Activated B cell treated with CpG ODN at 0.5 μM for 24 hours (primary cell): ENCODE results near the gene SLC37A2. TPM values are rescaled to one million over a fixed set of nuclear protein-coding genes. Genes with fewer than 3 reads are reported as not detected.
"Not testable (repeated sequence)": the region's sequence is repeated elsewhere in the genome, so short reads cannot be mapped to it uniquely, and the experiment has no call there.

Source experiments
- ATAC-seq: fragments of 200-7000 bp; cut with Tn5 transposase; one replicate; pipeline ENCODE4 v1.10.0; 2021; ENCODE audit warnings: low read depth, mild to moderate bottlenecking, moderate library complexity
- CTCF ChIA-PET: fragments of 350-600 bp; sonication (Branson Sonifier 250); formaldehyde crosslinking; loops from one replicate; lab custom pipeline; 2021; ENCODE audit warnings: antibody characterized with exemption; lab: Charles Lee
- POLR2A ChIA-PET: fragments of 350-600 bp; sonication (Branson Sonifier 250); formaldehyde crosslinking; loops from one replicate; lab custom pipeline; 2021; ENCODE audit warnings: antibody characterized with exemption; lab: Charles Lee
- DNase-seq: peaks from one replicate; pipeline ENCODE4 v3.0.0; 2022
- H3K27ac Mint-ChIP-seq: one replicate; pipeline ENCODE4 v1.8.0; 2020; ENCODE audit warnings: mixed read lengths
- H3K27me3 Mint-ChIP-seq: one replicate; pipeline ENCODE4 v1.8.0; 2021; ENCODE audit warnings: mixed read lengths
- H3K36me3 Mint-ChIP-seq: one replicate; pipeline ENCODE4 v1.8.0; 2021; ENCODE audit warnings: low read depth, mixed read lengths
- H3K4me1 Mint-ChIP-seq: one replicate; pipeline ENCODE4 v1.8.0; 2021; ENCODE audit warnings: mixed read lengths
- H3K4me3 Mint-ChIP-seq: one replicate; pipeline ENCODE4 v1.8.0; 2020; ENCODE audit warnings: mild to moderate bottlenecking, mixed read lengths
- H3K9me3 Mint-ChIP-seq: one replicate; pipeline ENCODE4 v1.8.0; 2020; ENCODE audit warnings: mixed read lengths
- intact Hi-C: fragments of 100-400 bp; cut with micrococcal nuclease; formaldehyde crosslinking; loops from one replicate; pipeline ENCODE4 v1.15.1; 2024
- total RNA-seq: library from RNA; stranded (reverse); gene quantifications from 2 replicates; pipeline ENCODE4 v1.2.3, GENCODE V29; 2022
- TF ChIP-seq, protein P1 (sequence below): fragments of 200-600 bp; IDR thresholded peaks from one replicate; pipeline ENCODE4 v1.8.0; 2022; ENCODE audit warnings: antibody characterized with exemption, mild to moderate bottlenecking

The SLC37A2 gene
- total RNA-seq, 1 donor from 2014 or later, result 27.5 TPM

DNA sequence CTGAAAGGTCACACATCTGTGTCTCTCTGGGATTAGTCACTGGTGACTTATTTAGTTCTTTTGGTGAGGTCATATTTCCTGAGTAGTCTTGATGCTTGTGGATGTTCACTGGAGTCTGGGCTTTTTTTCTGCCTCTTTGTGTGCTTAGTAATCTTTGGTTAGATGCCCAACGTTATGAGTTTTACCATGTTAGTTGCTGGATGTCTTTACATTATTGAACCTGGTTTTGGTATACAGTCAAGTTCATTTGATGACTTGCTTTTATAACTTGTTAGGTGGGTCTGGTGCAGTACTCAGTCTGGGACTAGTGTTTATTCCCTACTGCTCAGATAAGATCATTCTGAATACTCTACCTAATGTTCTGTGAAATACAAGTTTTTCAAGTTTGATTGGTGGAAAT lies 26.2 kb upstream of the SLC37A2 start:
- intact Hi-C loops, result loop anchor here (5.0 kb wide), 1 partner anchor 35 kb away; no protein-coding TSS in a partner anchor
- ATAC-seq (peak; percentile 66), DNase-seq (no peak)
- Mint-ChIP-seq H3K4me3 (no peak overlapping the region), H3K27me3 (no peaks in the 10 kb centered on the region), H3K4me1 (peaks cover 7% of the 10 kb centered on the region), H3K27ac (peak overlapping the region; percentile 10), H3K36me3 (peaks cover 4% of the 10 kb centered on the region), H3K9me3 (peaks cover 17% of the 10 kb centered on the region)
- ChIA-PET CTCF (no interaction called here), POLR2A (no interaction called here)
- TF ChIP-seq, protein P1, sequence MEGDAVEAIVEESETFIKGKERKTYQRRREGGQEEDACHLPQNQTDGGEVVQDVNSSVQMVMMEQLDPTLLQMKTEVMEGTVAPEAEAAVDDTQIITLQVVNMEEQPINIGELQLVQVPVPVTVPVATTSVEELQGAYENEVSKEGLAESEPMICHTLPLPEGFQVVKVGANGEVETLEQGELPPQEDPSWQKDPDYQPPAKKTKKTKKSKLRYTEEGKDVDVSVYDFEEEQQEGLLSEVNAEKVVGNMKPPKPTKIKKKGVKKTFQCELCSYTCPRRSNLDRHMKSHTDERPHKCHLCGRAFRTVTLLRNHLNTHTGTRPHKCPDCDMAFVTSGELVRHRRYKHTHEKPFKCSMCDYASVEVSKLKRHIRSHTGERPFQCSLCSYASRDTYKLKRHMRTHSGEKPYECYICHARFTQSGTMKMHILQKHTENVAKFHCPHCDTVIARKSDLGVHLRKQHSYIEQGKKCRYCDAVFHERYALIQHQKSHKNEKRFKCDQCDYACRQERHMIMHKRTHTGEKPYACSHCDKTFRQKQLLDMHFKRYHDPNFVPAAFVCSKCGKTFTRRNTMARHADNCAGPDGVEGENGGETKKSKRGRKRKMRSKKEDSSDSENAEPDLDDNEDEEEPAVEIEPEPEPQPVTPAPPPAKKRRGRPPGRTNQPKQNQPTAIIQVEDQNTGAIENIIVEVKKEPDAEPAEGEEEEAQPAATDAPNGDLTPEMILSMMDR, result no peak

DNA sequence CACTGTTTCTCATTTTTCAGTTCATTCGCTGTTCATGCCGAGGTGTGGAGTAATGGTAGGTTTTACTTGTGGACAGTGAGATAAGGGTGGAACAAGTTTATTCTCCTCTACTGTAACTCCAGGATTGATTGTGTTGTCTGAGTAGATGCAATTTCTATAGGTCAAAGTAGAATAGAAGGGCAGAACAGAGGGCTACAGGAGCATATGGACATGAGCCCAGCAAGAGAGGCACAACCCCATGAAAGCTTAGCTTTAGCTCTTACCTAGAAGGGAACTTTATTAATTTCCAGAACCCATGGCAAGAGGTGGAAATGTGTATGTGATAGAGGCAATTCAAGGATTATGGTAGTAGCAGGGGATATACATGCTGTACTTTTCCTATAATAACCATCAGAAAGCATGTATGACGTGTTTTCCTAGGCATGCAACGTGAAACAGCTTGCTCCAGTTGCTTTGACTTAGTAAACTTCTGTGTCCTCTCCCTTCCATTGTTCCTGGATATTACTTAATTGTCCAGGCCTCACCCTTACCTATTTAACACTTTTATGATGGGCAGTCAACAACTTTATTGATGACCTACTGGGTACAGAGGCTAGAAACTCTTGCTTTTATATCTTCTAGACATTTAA lies 13.8 kb upstream of the SLC37A2 start:
- CTCF ChIA-PET, result no interaction called here
- DNase-seq (no peak), ATAC-seq (no peak)
- Mint-ChIP-seq H3K36me3 (no peaks in the 10 kb centered on the region), H3K4me1 (no peaks in the 10 kb centered on the region), H3K27me3 (no peaks in the 10 kb centered on the region), H3K27ac (no peak overlapping the region), H3K9me3 (peaks cover 5% of the 10 kb centered on the region), H3K4me3 (no peak overlapping the region)
- TF ChIP-seq, protein P1, result no peak
- POLR2A ChIA-PET, result no interaction called here
- intact Hi-C loops, result no loop called here

DNA sequence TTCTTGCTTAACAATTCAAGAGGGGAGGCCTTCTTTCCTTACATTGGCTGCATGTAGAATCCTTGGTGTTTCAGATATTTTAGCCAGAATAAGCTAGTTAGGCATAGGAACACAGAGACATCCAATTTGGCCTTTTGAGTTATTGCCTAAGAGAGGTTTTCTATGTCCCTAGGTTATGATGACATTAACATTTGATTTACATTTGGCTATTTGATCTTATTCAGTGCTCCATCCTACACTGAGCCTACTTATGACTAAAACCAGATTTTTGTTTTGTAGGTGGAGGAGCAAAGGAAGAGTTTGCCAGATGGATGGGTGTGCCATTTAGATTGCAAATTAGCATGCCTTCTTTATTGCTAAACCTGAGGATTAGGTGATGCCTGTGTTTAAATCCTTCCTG lies 11.1 kb upstream of the SLC37A2 start:
- intact Hi-C loops, result no loop called here
- no peak overlapping the region for H3K4me3 Mint-ChIP-seq
- H3K27ac Mint-ChIP-seq, result no peak overlapping the region
- POLR2A ChIA-PET, result no interaction called here
- H3K27me3 Mint-ChIP-seq, result no peaks in the 10 kb centered on the region
- H3K36me3 Mint-ChIP-seq, result no peaks in the 10 kb centered on the region
- ATAC-seq, result no peak
- no peak for DNase-seq
- TF ChIP-seq, protein P1, result no peak
- H3K4me1 Mint-ChIP-seq, result no peaks in the 10 kb centered on the region
- H3K9me3 Mint-ChIP-seq, result no peaks in the 10 kb centered on the region
- CTCF ChIA-PET, result no interaction called here

DNA sequence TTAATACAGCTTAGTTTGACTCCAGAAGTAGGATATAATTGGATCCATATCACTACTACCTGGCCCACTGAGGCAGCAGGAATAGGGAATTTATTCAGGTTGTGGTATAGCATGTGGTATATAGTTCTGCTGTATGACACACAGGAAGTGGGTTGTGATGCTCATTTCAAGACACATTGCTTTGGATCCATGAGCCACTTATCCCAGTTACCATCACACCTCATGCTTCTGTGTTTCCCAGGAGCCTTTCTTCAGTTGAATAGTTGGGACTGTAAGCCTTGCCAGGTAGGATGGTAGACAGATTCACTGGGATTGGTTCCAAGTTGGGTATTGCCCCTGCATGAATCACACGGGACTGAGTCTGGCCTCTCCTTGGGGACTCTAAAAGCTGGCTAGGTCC lies 9.9 kb upstream of the SLC37A2 start:
- H3K9me3 Mint-ChIP-seq, result no peaks in the 10 kb centered on the region
- ChIA-PET POLR2A (no interaction called here), CTCF (no interaction called here)
- H3K27me3 Mint-ChIP-seq, result no peaks in the 10 kb centered on the region
- intact Hi-C loops, result no loop called here
- DNase-seq, result no peak
- H3K4me3 Mint-ChIP-seq, result no peak overlapping the region
- no peaks in the 10 kb centered on the region for H3K4me1 Mint-ChIP-seq
- no peak for ATAC-seq
- H3K27ac Mint-ChIP-seq, result no peak overlapping the region
- H3K36me3 Mint-ChIP-seq, result no peaks in the 10 kb centered on the region
- TF ChIP-seq, protein P1, result no peak

DNA sequence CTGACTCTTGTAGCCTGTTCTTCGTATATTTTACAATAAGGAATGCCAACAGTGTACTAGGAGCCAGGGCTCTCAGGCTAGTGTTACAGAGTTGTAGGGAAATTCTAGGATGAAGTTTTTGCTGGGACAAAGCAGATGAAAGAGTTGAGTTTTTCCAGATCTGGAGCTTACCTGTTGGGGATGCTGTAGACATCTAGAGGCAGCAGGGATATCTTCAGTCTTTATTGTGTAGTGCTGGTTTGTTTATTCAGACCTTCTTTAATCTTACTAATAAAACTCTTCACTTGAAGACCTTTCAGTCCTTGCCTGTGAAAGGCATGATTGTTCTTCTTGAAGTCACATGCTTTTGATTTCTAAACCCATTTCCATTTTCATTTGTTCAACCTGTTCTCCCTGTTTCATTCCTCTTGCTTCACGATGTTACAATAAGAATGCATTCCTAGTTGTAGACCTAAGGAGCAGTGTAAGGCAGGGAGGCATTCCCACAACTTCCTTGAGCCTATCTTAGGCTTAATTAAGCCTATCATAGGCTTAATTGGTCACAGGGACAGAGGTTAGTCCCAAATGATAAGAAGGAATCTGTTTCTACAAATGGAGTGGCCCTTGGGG lies 7.9 kb upstream of the SLC37A2 start:
- H3K27ac Mint-ChIP-seq, result no peak overlapping the region
- no peak overlapping the region for H3K4me3 Mint-ChIP-seq
- TF ChIP-seq, protein P1, result no peak
- ChIA-PET CTCF (no interaction called here), POLR2A (no interaction called here)
- H3K4me1 Mint-ChIP-seq, result no peaks in the 10 kb centered on the region
- intact Hi-C loops, result no loop called here
- H3K36me3 Mint-ChIP-seq, result no peaks in the 10 kb centered on the region
- no peaks in the 10 kb centered on the region for H3K9me3 Mint-ChIP-seq
- DNase-seq (no peak), ATAC-seq (no peak)
- no peaks in the 10 kb centered on the region for H3K27me3 Mint-ChIP-seq

DNA sequence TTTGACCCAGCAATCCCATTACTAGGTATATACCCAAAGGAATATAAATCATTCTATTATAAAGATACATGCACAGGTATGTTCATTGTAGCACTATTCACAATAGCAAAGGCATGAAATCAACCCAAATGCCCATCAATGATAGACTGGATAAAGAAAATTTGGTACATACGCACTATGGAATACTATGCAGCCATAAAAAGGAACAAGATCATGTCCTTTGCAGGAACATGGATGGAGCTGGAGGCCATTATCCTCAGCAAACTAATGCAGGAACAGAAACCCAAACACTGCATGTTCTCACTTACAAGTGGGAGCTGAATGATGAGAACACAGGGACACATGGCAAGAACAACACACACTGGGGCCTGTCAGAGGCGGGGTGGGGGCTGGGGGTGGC lies 7.0 kb upstream of the SLC37A2 start:
- H3K27me3 Mint-ChIP-seq, DNase-seq, H3K4me3 Mint-ChIP-seq, H3K4me1 Mint-ChIP-seq, H3K27ac Mint-ChIP-seq, CTCF ChIA-PET, ATAC-seq, H3K36me3 Mint-ChIP-seq, H3K9me3 Mint-ChIP-seq, intact Hi-C loops: not testable (repeated sequence)
- POLR2A ChIA-PET, result interaction anchor here (0.7 kb wide), 1 partner anchor 14 kb away, joined by 4 read pairs; no protein-coding TSS in a partner anchor
